Smooth muscle cell (in vitro differentiated cells): ENCODE data around the gene TAF10. TPM values are rescaled to one million over a fixed set of nuclear protein-coding genes. Genes with fewer than 3 reads are reported as not detected.

Source experiments
- DNase-seq: peaks from one replicate; lab custom pipeline; 2025; ENCODE audit not compliant: unreplicated experiment; lab: John Stamatoyannopoulos, UW
- H2AFZ ChIP-seq: fragments of 200-600 bp; sonication (generic); 2 replicates; pipeline ENCODE4 v1.6.0; 2016; ENCODE audit warnings: antibody characterized with exemption, low read depth, mild to moderate bottlenecking
- H3F3A ChIP-seq: fragments of 200-600 bp; sonication (generic); 2 replicates; pipeline ENCODE4 v1.6.0; 2017; ENCODE audit warnings: antibody characterized with exemption, low read depth
- H3K27ac ChIP-seq: fragments of 200-600 bp; sonication (generic); 2 replicates; pipeline ENCODE4 v1.5.1; 2016; ENCODE audit warnings: low read depth, mild to moderate bottlenecking
- H3K27me3 ChIP-seq: fragments of 200-600 bp; sonication (generic); 2 replicates; pipeline ENCODE4 v1.6.1; 2016; ENCODE audit warnings: low read depth, mild to moderate bottlenecking
- H3K36me3 ChIP-seq: fragments of 200-600 bp; sonication (generic); 2 replicates; pipeline ENCODE4 v1.5.1; 2016; ENCODE audit warnings: low read depth
- H3K4me1 ChIP-seq: fragments of 200-600 bp; sonication (generic); 2 replicates; pipeline ENCODE4 v1.5.1; 2016; ENCODE audit warnings: low read depth
- H3K4me2 ChIP-seq: fragments of 200-600 bp; sonication (generic); 2 replicates; pipeline ENCODE4 v1.6.0; 2016; ENCODE audit warnings: mild to moderate bottlenecking
- H3K4me3 ChIP-seq: fragments of 200-600 bp; sonication (generic); 2 replicates; pipeline ENCODE4 v1.5.1; 2016; ENCODE audit warnings: mild to moderate bottlenecking
- H3K79me2 ChIP-seq: fragments of 200-600 bp; sonication (generic); 2 replicates; pipeline ENCODE4 v1.6.0; 2016; ENCODE audit warnings: low read depth, mild to moderate bottlenecking
- H3K9ac ChIP-seq: fragments of 200-600 bp; sonication (generic); 2 replicates; pipeline ENCODE4 v1.6.0; 2016; ENCODE audit warnings: low read depth
- H3K9me3 ChIP-seq: fragments of 200-600 bp; sonication (generic); replicated peaks from 2 replicates; pipeline ENCODE4 v1.5.1; 2016; ENCODE audit warnings: low read depth
- H4K20me1 ChIP-seq: fragments of 200-600 bp; sonication (generic); 2 replicates; pipeline ENCODE4 v1.6.0; 2016; ENCODE audit warnings: low read depth
- CTCF ChIP-seq: fragments of 200-600 bp; sonication (generic); IDR thresholded peaks from 2 replicates; pipeline ENCODE4 v1.5.1; 2017; ENCODE audit warnings: borderline replicate concordance, mild to moderate bottlenecking, antibody characterized with exemption; ENCODE audit not compliant: insufficient read depth, poor library complexity, severe bottlenecking
- WGBS: methylation state at CpG from one replicate; pipeline ENCODE4 v1.1.7; 2016; ENCODE audit warnings: low lambda C conversion rate; 5-methylcytosine and 5-hydroxymethylcytosine counted together
- polyA plus RNA-seq: library from polyadenylated mRNA; unstranded; fragments of >200 nt; fragmentation: Nextera tagmentation; extraction: Ambion mirVana; gene quantifications from 2 replicates; pipeline ENCODE4 v1.2.1, GENCODE V29; 2016
- total RNA-seq: library from RNA; depleted of rRNA; stranded (reverse); fragments of >200 nt; gene quantifications from 2 replicates; pipeline ENCODE4 v1.2.3, GENCODE V29; 2014

Gene TAF10
- total and polyA plus RNA-seq, 2 experiments from 2014 or later, result 83.3 to 373 TPM

- Histone ChIP-seq H3F3A (peaks cover 29% of the 10 kb centered on the region), H3K27me3 (no peaks in the 10 kb centered on the region), H2AFZ (no peak overlapping the region), H4K20me1 (no peaks in the 10 kb centered on the region), H3K4me1 (peaks cover 16% of the 10 kb centered on the region), H3K4me2 (no peak overlapping the region), H3K27ac (no peak overlapping the region), H3K4me3 (no peak overlapping the region), H3K79me2 (peaks cover 17% of the 10 kb centered on the region), H3K9me3 (no peaks in the 10 kb centered on the region), H3K36me3 (no peaks in the 10 kb centered on the region), H3K9ac (no peak overlapping the region)
- WGBS, result 96% methylated on average over 5 of the region's 5 CpGs
- DNase-seq, result no peak
- TF ChIP-seq CTCF, result no peak
These were observed 3.0 kb upstream of the TAF10 start for GRCh38 chr11:6615046-6615445.

GRCh38 chr11:6614446-6614845 lies 2.4 kb upstream of the TAF10 start:
- H3K4me1 ChIP-seq, result peaks cover 16% of the 10 kb centered on the region
- 100% methylated on average over 2 of the region's 2 CpGs for WGBS
- no peaks in the 10 kb centered on the region for H3K36me3 ChIP-seq

GRCh38 chr11:6613496-6613895 lies 1.5 kb upstream of the TAF10 start:
- Histone ChIP-seq H3F3A (peaks cover 35% of the 10 kb centered on the region), H3K4me1 (peaks cover 13% of the 10 kb centered on the region), H3K27ac (peak overlapping the region; percentile 99), H2AFZ (no peak overlapping the region), H3K36me3 (no peaks in the 10 kb centered on the region), H4K20me1 (no peaks in the 10 kb centered on the region), H3K27me3 (no peaks in the 10 kb centered on the region), H3K9me3 (no peaks in the 10 kb centered on the region), H3K9ac (peak overlapping the region; percentile 90), H3K4me2 (peak overlapping the region; percentile 96), H3K4me3 (no peak overlapping the region), H3K79me2 (peaks cover 31% of the 10 kb centered on the region)
- DNase-seq, result no peak
- WGBS, result 98% methylated on average over 3 of the region's 3 CpGs
- TF ChIP-seq CTCF, result no peak

More at GRCh38 chr11:6614446-6614845, 2.4 kb upstream of the TAF10 start:
- no peak for DNase-seq
- Histone ChIP-seq H3K27ac (no peak overlapping the region), H3K4me2 (no peak overlapping the region), H3K4me3 (no peak overlapping the region), H3K9ac (no peak overlapping the region), H4K20me1 (no peaks in the 10 kb centered on the region), H2AFZ (no peak overlapping the region), H3K9me3 (no peaks in the 10 kb centered on the region), H3F3A (peaks cover 31% of the 10 kb centered on the region), H3K79me2 (peaks cover 21% of the 10 kb centered on the region), H3K27me3 (no peaks in the 10 kb centered on the region)
- TF ChIP-seq CTCF, result no peak

- Histone ChIP-seq H3K4me3 (peak overlapping the region; percentile 67), H4K20me1 (peaks cover 4% of the 10 kb centered on the region), H3K79me2 (peaks cover 41% of the 10 kb centered on the region), H3K9ac (peak overlapping the region; percentile 90), H3K27me3 (no peaks in the 10 kb centered on the region), H3K27ac (peak overlapping the region; percentile 99), H2AFZ (no peak overlapping the region), H3F3A (peaks cover 46% of the 10 kb centered on the region), H3K4me1 (peaks cover 22% of the 10 kb centered on the region), H3K36me3 (no peaks in the 10 kb centered on the region), H3K4me2 (peak overlapping the region; percentile 90), H3K9me3 (no peaks in the 10 kb centered on the region)
- DNase-seq, result no peak
- 0% methylated on average over 10 of the region's 36 CpGs for WGBS
- no peak for TF ChIP-seq CTCF
These were observed 128 bp downstream of the TAF10 start for GRCh38 chr11:6611963-6612212.
